Tibial nerve (tissue), 4 donors: ENCODE measurements around the gene RELL2.

Experiments
- CTCF ChIP-seq, 5 experiments: fragments of 200-600 bp in 3 of 5; fragments of 450-650 bp in 2 of 5; sonication (generic) in 3 of 5; IDR thresholded peaks; one replicate each; pipeline ENCODE4 v1.5.1; 2016 to 2019; ENCODE audit warnings: antibody characterized with exemption in 5 of 5, mild to moderate bottlenecking in 3 of 5, moderate library complexity in 2 of 5
- EP300 ChIP-seq, 2 donors: sonication (generic); formaldehyde crosslinking; IDR thresholded peaks; one replicate each; pipeline ENCODE4 v1.6.1; 2017; ENCODE audit warnings: antibody characterized with exemption in 2 of 2, mild to moderate bottlenecking in 1 of 2
- POLR2A ChIP-seq, 2 donors: fragments of 450-650 bp; IDR thresholded peaks; one replicate each; pipeline ENCODE4 v1.6.1; 2017; ENCODE audit warnings: antibody characterized with exemption in 2 of 2, mild to moderate bottlenecking in 2 of 2, moderate library complexity in 2 of 2

- no peak for TF ChIP-seq CTCF (IDR thresholded peaks at IDR 0.05)
- TF ChIP-seq POLR2A (IDR thresholded peaks at IDR 0.05): no peak
- no peak for TF ChIP-seq EP300 (IDR thresholded peaks at IDR 0.05)
Observed at GRCh38 chr5:141649056-141649688, 12.4 kb downstream of the RELL2 start.
